ENCODE results near the gene CT45A5.
"Not testable (repeated sequence)": the region's sequence is repeated elsewhere in the genome, so short reads cannot be mapped to it uniquely, and the experiment has no call there.

Gene CT45A5, protein sequence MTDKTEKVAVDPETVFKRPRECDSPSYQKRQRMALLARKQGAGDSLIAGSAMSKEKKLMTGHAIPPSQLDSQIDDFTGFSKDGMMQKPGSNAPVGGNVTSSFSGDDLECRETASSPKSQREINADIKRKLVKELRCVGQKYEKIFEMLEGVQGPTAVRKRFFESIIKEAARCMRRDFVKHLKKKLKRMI

DNA sequence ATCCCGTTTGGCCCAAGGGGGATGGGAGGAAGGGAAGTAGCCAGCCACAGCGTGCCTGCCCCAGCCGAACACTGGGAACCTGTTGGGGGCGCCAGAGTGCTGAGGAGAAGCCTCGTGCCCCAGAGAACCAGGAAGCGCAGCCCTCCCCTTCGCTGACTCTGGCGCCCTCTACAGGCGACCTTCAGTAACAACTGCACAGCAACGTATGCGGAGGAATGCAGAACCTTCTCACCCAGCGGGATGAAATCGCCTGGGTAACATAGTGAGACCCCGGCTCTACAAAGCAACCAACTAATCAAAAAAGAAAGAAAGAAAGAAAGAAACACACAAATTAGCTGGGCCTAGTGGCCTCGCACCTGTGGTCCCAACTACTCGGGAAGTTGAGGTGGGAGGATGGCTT is at the start of gene CT45A5:
Gene CT45A5 (minus strand): TSS at position 101 of the 400 bp plus-strand sequence. CDS start 3,774 bp downstream, outside the sequence.
- not testable (repeated sequence) for DNase-seq

DNA sequence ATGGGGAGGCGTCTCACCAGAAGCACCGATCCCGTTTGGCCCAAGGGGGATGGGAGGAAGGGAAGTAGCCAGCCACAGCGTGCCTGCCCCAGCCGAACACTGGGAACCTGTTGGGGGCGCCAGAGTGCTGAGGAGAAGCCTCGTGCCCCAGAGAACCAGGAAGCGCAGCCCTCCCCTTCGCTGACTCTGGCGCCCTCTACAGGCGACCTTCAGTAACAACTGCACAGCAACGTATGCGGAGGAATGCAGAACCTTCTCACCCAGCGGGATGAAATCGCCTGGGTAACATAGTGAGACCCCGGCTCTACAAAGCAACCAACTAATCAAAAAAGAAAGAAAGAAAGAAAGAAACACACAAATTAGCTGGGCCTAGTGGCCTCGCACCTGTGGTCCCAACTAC is 34.6 kb upstream of the CT45A5 start, which contains the start of gene CT45A2:
Gene CT45A2 (minus strand): TSS at position 101 of the 400 bp plus-strand sequence. CDS start 3,747 bp downstream, outside the sequence.
- not testable (repeated sequence) for DNase-seq

DNA sequence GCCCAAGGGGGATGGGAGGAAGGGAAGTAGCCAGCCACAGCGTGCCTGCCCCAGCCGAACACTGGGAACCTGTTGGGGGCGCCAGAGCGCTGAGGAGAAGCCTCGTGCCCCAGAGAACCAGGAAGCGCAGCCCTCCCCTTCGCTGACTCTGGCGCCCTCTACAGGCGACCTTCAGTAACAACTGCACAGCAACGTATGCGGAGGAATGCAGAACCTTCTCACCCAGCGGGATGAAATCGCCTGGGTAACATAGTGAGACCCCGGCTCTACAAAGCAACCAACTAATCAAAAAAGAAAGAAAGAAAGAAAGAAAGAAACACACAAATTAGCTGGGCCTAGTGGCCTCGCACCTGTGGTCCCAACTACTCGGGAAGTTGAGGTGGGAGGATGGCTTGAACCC is 17.4 kb upstream of the CT45A5 start, which contains the start of gene CT45A6:
Gene CT45A6 (minus strand): TSS at position 101 of the 400 bp plus-strand sequence. CDS start 3,794 bp downstream, outside the sequence.
- DNase-seq, result not testable (repeated sequence)

GRCh38 chrX:135768091-135768490 is 17.2 kb downstream of the CT45A5 start, which contains the start of gene CT45A3:
TSS of gene CT45A3 (minus strand) at chrX:135768191. CDS start at chrX:135764444, 3,747 bp downstream.
- DNase-seq, result not testable (repeated sequence)

- not testable (repeated sequence) for DNase-seq
Measured at GRCh38 chrX:135744739-135745138, 40.6 kb downstream of the CT45A5 start.

- no peak for DNase-seq
Measured at GRCh38 chrX:135741192-135741715, 44.0 kb downstream of the CT45A5 start.

DNA sequence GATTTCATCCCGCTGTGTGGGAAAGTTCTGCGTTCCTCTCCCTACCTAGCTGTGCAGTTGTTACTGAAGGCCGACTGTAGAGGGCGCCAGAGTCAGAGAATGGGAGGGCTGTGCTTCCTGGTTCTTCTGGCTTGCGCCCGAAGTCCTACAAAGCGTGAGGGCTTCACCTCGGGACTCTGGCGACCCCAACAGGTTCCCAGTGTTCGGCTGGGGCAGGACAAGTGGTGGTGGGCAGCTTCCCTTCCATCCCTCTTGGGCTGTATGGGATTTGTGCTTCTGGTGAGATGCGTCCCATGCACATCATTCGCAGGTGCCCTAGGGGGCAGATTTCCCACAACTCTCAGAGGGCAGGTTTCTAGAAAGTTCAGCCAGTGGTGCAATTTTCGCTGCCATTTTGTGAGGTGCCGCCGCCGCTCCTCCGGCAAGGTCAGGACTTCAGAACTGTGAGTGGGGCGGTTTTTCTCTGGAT is 44.6 kb downstream of the CT45A5 start:
- DNase-seq, result no peak

DNA sequence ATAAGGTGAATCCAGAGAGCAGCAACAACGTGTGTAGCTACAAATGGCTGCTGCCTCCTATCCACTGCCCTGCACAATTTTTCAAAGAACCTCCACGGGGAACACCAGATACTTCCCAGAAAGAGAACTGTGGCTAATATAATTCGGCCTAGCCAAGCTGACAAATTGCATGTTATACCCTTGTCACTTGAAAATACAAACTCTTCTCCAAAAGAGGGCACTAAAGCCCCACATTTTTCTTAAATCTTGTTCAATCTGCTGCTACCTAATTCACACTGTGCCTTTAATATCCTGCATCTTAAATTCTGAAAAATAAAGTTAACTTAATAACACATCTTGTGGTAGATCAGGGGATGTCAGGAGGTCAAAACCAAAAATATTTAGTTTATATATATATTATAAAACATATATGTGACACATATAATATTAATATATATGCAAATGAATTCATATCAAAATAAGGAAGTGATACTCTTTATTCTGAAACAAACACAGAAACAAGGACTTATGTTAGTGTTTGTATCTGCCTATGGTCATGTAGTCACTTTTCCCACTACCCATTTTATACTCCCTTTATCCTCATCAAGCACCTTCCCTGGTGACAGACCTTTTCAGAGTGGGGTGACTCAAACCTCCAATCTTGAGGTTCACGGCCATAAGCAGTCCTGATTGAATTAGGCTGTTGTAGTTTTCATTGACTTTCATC is 47.8 kb downstream of the CT45A5 start:
- no peak for DNase-seq

GRCh38 chrX:135734666-135735065 is 50.6 kb downstream of the CT45A5 start:
- DNase-seq, result not testable (repeated sequence)

Measured in NCI-H524 treated with DMSO at 0.1 percent for 48 hours (cell line).